ENCODE measurements around the gene KCNQ1OT1. TPM values are rescaled to one million over a fixed set of nuclear protein-coding genes. Genes with fewer than 3 reads are reported as not detected.

Gene KCNQ1OT1
- total RNA-seq, 4 donors from 2014 or later: 0.66 to 2.5 (median 1.3) TPM

GRCh38 chr11:2657697-2658284 is 42.0 kb downstream of the KCNQ1OT1 start:
- intact Hi-C loops (cut with DNase I): no loop called here
- no peaks in the 10 kb centered on the region for H3K4me1 ChIP-seq
- no peaks in the 10 kb centered on the region for H3K27me3 ChIP-seq
- WGBS: 93% methylated on average over 8 of the region's 8 CpGs
- H3K27ac ChIP-seq (replicated peaks in 1 of 4): no peak overlapping the region
- H3K4me3 ChIP-seq: no peak overlapping the region
- peak; percentile 34 for DNase-seq (ENCODE audit: extremely low spot score)
- H3K9me3 ChIP-seq: peaks cover 0 to 57% (median 19%) of the 10 kb centered on the region in 4 donors
- TF ChIP-seq POLR2AphosphoS5 (IDR thresholded peaks at IDR 0.05): no peak
- TF ChIP-seq POLR2A (IDR thresholded peaks at IDR 0.05; ENCODE audit: low read depth): no peak
- no peak for TF ChIP-seq EP300 (IDR thresholded peaks at IDR 0.05)
- TF ChIP-seq CTCF (IDR thresholded peaks at IDR 0.05): no peak
- no peaks in the 10 kb centered on the region for H3K36me3 ChIP-seq

GRCh38 chr11:2656859-2657258 is 42.9 kb downstream of the KCNQ1OT1 start:
- H3K4me3 ChIP-seq: no peak overlapping the region
- intact Hi-C loops (cut with DNase I): no loop called here
- no peaks in the 10 kb centered on the region for H3K27me3 ChIP-seq
- TF ChIP-seq POLR2AphosphoS5 (IDR thresholded peaks at IDR 0.05): no peak
- no peak for TF ChIP-seq CTCF (IDR thresholded peaks at IDR 0.05)
- H3K4me1 ChIP-seq: no peaks in the 10 kb centered on the region
- no peak overlapping the region for H3K27ac ChIP-seq (replicated peaks in 1 of 4)
- DNase-seq (ENCODE audit: extremely low spot score): peak; percentile 34
- 92% methylated on average over 1 of the region's 1 CpG for WGBS
- peaks cover 0 to 64% (median 23%) of the 10 kb centered on the region in 4 donors for H3K9me3 ChIP-seq
- H3K36me3 ChIP-seq: no peaks in the 10 kb centered on the region

- 77% methylated on average over 6 of the region's 6 CpGs for WGBS
- peaks cover 0 to 66% (median 25%) of the 10 kb centered on the region in 4 donors for H3K9me3 ChIP-seq
- no peaks in the 10 kb centered on the region for H3K4me1 ChIP-seq
- no peak overlapping the region for H3K4me3 ChIP-seq
- DNase-seq (ENCODE audit: extremely low spot score): peak; percentile 68
- TF ChIP-seq EP300 (IDR thresholded peaks at IDR 0.05) (no peak), POLR2AphosphoS5 (IDR thresholded peaks at IDR 0.05) (no peak), CTCF (IDR thresholded peaks at IDR 0.05) (no peak), POLR2A (IDR thresholded peaks at IDR 0.05; ENCODE audit: low read depth) (no peak)
- H3K27ac ChIP-seq (replicated peaks in 1 of 4): no peak overlapping the region
- intact Hi-C loops (cut with DNase I): no loop called here
- H3K36me3 ChIP-seq: no peaks in the 10 kb centered on the region
- H3K27me3 ChIP-seq: no peaks in the 10 kb centered on the region
Measured at GRCh38 chr11:2655834-2656622, 43.8 kb downstream of the KCNQ1OT1 start.

- peak; percentile 75 for DNase-seq (ENCODE audit: extremely low spot score)
- Histone ChIP-seq H3K27me3 (no peaks in the 10 kb centered on the region), H3K27ac (replicated peaks in 1 of 4) (no peak overlapping the region), H3K4me3 (no peak overlapping the region), H3K4me1 (no peaks in the 10 kb centered on the region), H3K9me3 (peaks cover 0 to 66% (median 26%) of the 10 kb centered on the region in 4 donors), H3K36me3 (no peaks in the 10 kb centered on the region)
- no peak for TF ChIP-seq EP300 (IDR thresholded peaks at IDR 0.05)
- TF ChIP-seq POLR2A (IDR thresholded peaks at IDR 0.05; ENCODE audit: low read depth): no peak
- TF ChIP-seq POLR2AphosphoS5 (IDR thresholded peaks at IDR 0.05): no peak
- TF ChIP-seq CTCF (IDR thresholded peaks at IDR 0.05): no peak
- 88% methylated on average over 6 of the region's 6 CpGs for WGBS
- intact Hi-C loops (cut with DNase I): no loop called here
Measured at GRCh38 chr11:2655016-2655719, 44.6 kb downstream of the KCNQ1OT1 start.
